GM19239 (cell line): Measurements from ENCODE around the gene FIGNL2.

Experiments used
- DNase-seq: peaks from one replicate; pipeline ENCODE4 v3.0.0; 2011; ENCODE audit warnings: low spot score; ENCODE audit not compliant: insufficient read length
- FAIRE-seq: peaks from 2 replicates; lab custom pipeline; 2011; peaks lifted over from hg19 to GRCh38; lab: Jason Lieb, UNC

Gene FIGNL2

GRCh38 chr12:51879102-51879501, 30.6 kb upstream of the FIGNL2 start:
- DNase-seq (no peak), FAIRE-seq (no peak)

- FAIRE-seq: no peak
- DNase-seq: no peak
These were observed 26.0 kb upstream of the FIGNL2 start for GRCh38 chr12:51874486-51874885.

GRCh38 chr12:51874000-51874399, 25.5 kb upstream of the FIGNL2 start:
- FAIRE-seq (no peak), DNase-seq (no peak)

GRCh38 chr12:51873251-51873994, 24.9 kb upstream of the FIGNL2 start:
- FAIRE-seq: no peak

GRCh38 chr12:51872689-51872981, 24.1 kb upstream of the FIGNL2 start:
- DNase-seq: no peak
- no peak for FAIRE-seq

More at GRCh38 chr12:51873251-51873994, 24.9 kb upstream of the FIGNL2 start:
- DNase-seq: no peak

GRCh38 chr12:51871918-51872688, 23.6 kb upstream of the FIGNL2 start:
- FAIRE-seq: no peak
- DNase-seq: no peak

GRCh38 chr12:51871126-51871525, 22.6 kb upstream of the FIGNL2 start:
- FAIRE-seq (no peak), DNase-seq (no peak)

- DNase-seq: no peak
- no peak for FAIRE-seq
These were observed 22.0 kb upstream of the FIGNL2 start for GRCh38 chr12:51870504-51870903.

- no peak for DNase-seq
- FAIRE-seq: no peak
These were observed 21.4 kb upstream of the FIGNL2 start for GRCh38 chr12:51869931-51870330.

GRCh38 chr12:51869496-51869865, 21.0 kb upstream of the FIGNL2 start:
- FAIRE-seq (no peak), DNase-seq (no peak)

GRCh38 chr12:51868821-51869495, 20.4 kb upstream of the FIGNL2 start:
- DNase-seq (no peak), FAIRE-seq (no peak)

GRCh38 chr12:51867796-51868428, 19.4 kb upstream of the FIGNL2 start:
- DNase-seq: no peak
- FAIRE-seq: no peak

GRCh38 chr12:51867371-51867770, 18.9 kb upstream of the FIGNL2 start:
- DNase-seq: no peak
- no peak for FAIRE-seq

GRCh38 chr12:51866762-51867161, 18.2 kb upstream of the FIGNL2 start:
- no peak for FAIRE-seq

GRCh38 chr12:51866324-51866723, 17.8 kb upstream of the FIGNL2 start:
- DNase-seq: no peak

More at GRCh38 chr12:51866762-51867161, 18.2 kb upstream of the FIGNL2 start:
- no peak for DNase-seq

GRCh38 chr12:51865757-51866270, 17.3 kb upstream of the FIGNL2 start:
- DNase-seq: no peak
- FAIRE-seq: no peak

More at GRCh38 chr12:51866324-51866723, 17.8 kb upstream of the FIGNL2 start:
- no peak for FAIRE-seq

GRCh38 chr12:51864833-51865670, 16.5 kb upstream of the FIGNL2 start:
- DNase-seq (no peak), FAIRE-seq (no peak)

- DNase-seq (no peak), FAIRE-seq (no peak)
These were observed 15.7 kb upstream of the FIGNL2 start for GRCh38 chr12:51863933-51864832.
